OCI-LY7 (cell line): Measurements from ENCODE around the gene SSX4B. TPM values are rescaled to one million over a fixed set of nuclear protein-coding genes. Genes with fewer than 3 reads are reported as not detected.
"Not testable (repeated sequence)": the region's sequence is repeated elsewhere in the genome, so short reads cannot be mapped to it uniquely, and the experiment has no call there.

Experiments used
- BruUV-seq: library from RNA; stranded (reverse); fragments of 400-500 nt; replicated peaks from 2 replicates; lab custom pipeline; 2021; lab: Mats Ljungman, UMichigan
- CTCF ChIA-PET: fragments of 300-600 bp; sonication (Branson Sonifier 250); formaldehyde crosslinking; loops from one replicate; lab custom pipeline; 2022; ENCODE audit warnings: antibody characterized with exemption; ENCODE audit not compliant: unreplicated experiment; lab: Charles Lee
- POLR2A ChIA-PET: fragments of 300-600 bp; sonication (Branson Sonifier 250); formaldehyde crosslinking; loops from one replicate; lab custom pipeline; 2022; ENCODE audit warnings: antibody characterized with exemption; lab: Charles Lee
- DNase-seq: peaks from one replicate; pipeline ENCODE4 v3.0.0-alpha.2; 2015; ENCODE audit warnings: low spot score
- H2AFZ ChIP-seq: fragments of 200-600 bp; sonication (generic), shearing (Covaris generic); 2 replicates; pipeline ENCODE4 v1.6.1; 2014; ENCODE audit warnings: mild to moderate bottlenecking, antibody characterized with exemption, low read length, moderate library complexity
- H3K27ac ChIP-seq: fragments of 200-600 bp; sonication (generic); 2 replicates; pipeline ENCODE4 v1.5.1; 2014; ENCODE audit warnings: mixed run types, low read depth, mild to moderate bottlenecking, moderate library complexity, low read length, inconsistent platforms; ENCODE audit not compliant: poor library complexity, severe bottlenecking
- H3K36me3 ChIP-seq: fragments of 200-600 bp; sonication (generic); 2 replicates; pipeline ENCODE4 v1.6.1; 2014; ENCODE audit warnings: mild to moderate bottlenecking, antibody characterized with exemption, low read length, moderate library complexity, mixed read lengths; ENCODE audit not compliant: insufficient read depth
- H3K4me1 ChIP-seq: fragments of 200-600 bp; sonication (generic); 2 replicates; pipeline ENCODE4 v1.5.1; 2014; ENCODE audit warnings: mild to moderate bottlenecking, low read length; ENCODE audit not compliant: insufficient read depth, poor library complexity, severe bottlenecking
- H3K4me2 ChIP-seq: fragments of 200-600 bp; sonication (generic); 2 replicates; pipeline ENCODE4 v1.6.1; 2014; ENCODE audit warnings: mild to moderate bottlenecking, low read length
- H3K4me3 ChIP-seq: fragments of 200-600 bp; sonication (generic); 2 replicates; pipeline ENCODE4 v1.5.1; 2014; ENCODE audit warnings: mild to moderate bottlenecking, low read depth, low read length; ENCODE audit not compliant: poor library complexity, severe bottlenecking
- H3K79me2 ChIP-seq: fragments of 200-600 bp; sonication (generic); 2 replicates; pipeline ENCODE4 v1.6.1; 2016; ENCODE audit warnings: low read depth, mild to moderate bottlenecking, low read length, moderate library complexity, mixed read lengths; ENCODE audit not compliant: insufficient read depth
- H3K9me2 ChIP-seq: fragments of 200-600 bp; sonication (generic); 2 replicates; pipeline ENCODE4 v1.6.1; 2016; ENCODE audit warnings: mild to moderate bottlenecking, low read length, mixed read lengths; ENCODE audit not compliant: insufficient read depth
- H3K9me3 ChIP-seq: fragments of 200-600 bp; sonication (generic); 2 replicates; pipeline ENCODE4 v1.6.1; 2014; ENCODE audit warnings: mild to moderate bottlenecking, mixed run types, low read length, mixed read lengths
- H4K20me1 ChIP-seq: fragments of 200-600 bp; sonication (generic); 2 replicates; pipeline ENCODE4 v1.6.1; 2014; ENCODE audit warnings: mild to moderate bottlenecking, antibody characterized with exemption, low read length, moderate library complexity, mixed read lengths; ENCODE audit not compliant: insufficient read depth
- CTCF ChIP-seq: fragments of 200-600 bp; sonication (generic); conservative IDR thresholded peaks from 2 replicates; pipeline ENCODE4 v1.5.1; 2014; ENCODE audit warnings: mild to moderate bottlenecking, antibody characterized with exemption, low read length, moderate library complexity, mixed read lengths
- EZH2phosphoT487 ChIP-seq: fragments of 200-600 bp; sonication (generic); IDR thresholded peaks from 2 replicates; pipeline ENCODE4 v1.6.1; 2018; ENCODE audit warnings: low read depth, borderline replicate concordance, mild to moderate bottlenecking, mixed run types, antibody characterized with exemption, low read length, moderate library complexity, mixed read lengths
- intact Hi-C: fragments of 100-400 bp; cut with micrococcal nuclease; formaldehyde crosslinking; loops from one replicate; pipeline ENCODE4 v1.10.0; 2022; ENCODE audit not compliant: unreplicated experiment
- total RNA-seq, 2 experiments: library from RNA; depleted of rRNA in 1 of 2; stranded (reverse); fragments of >200 nt in 1 of 2; shearing (Covaris generic) in 1 of 2; gene quantifications; 2 replicates each; pipeline ENCODE4 v1.2.3, GENCODE V29; 2014 to 2022

Gene SSX4B
- total RNA-seq, 2 experiments from 2014 or later = not detected

GRCh38 chrX:48367717-48368408, 43.9 kb downstream of the SSX4B start:
- POLR2A ChIA-PET, H3K4me2 ChIP-seq, H2AFZ ChIP-seq, H4K20me1 ChIP-seq, H3K4me3 ChIP-seq, H3K4me1 ChIP-seq, H3K79me2 ChIP-seq, intact Hi-C loops, DNase-seq, H3K9me2 ChIP-seq, H3K27ac ChIP-seq, BruUV-seq, CTCF ChIA-PET, H3K9me3 ChIP-seq, H3K36me3 ChIP-seq: not testable (repeated sequence)

- POLR2A ChIA-PET, H4K20me1 ChIP-seq, CTCF ChIA-PET, H3K79me2 ChIP-seq, DNase-seq, H3K4me2 ChIP-seq, H3K4me3 ChIP-seq, BruUV-seq, H3K36me3 ChIP-seq, intact Hi-C loops, H3K4me1 ChIP-seq, H3K9me3 ChIP-seq, H3K27ac ChIP-seq, H3K9me2 ChIP-seq, H2AFZ ChIP-seq: not testable (repeated sequence)
Observed at GRCh38 chrX:48359281-48359680, 52.5 kb downstream of the SSX4B start.

- CTCF ChIA-PET = no interaction called here
- no peaks in the 10 kb centered on the region for H3K9me2 ChIP-seq
- no peaks in the 10 kb centered on the region for H3K79me2 ChIP-seq
- DNase-seq = no peak
- TF ChIP-seq CTCF = no peak
- no peak for TF ChIP-seq EZH2phosphoT487
- H3K4me1 ChIP-seq = no peaks in the 10 kb centered on the region
- no peak overlapping the region for H3K4me3 ChIP-seq
- H3K36me3 ChIP-seq = no peaks in the 10 kb centered on the region
- H3K27ac ChIP-seq = no peak overlapping the region
- POLR2A ChIA-PET = interaction anchor here (0.7 kb wide), 1 partner anchor 580 kb away, joined by 5 read pairs; no protein-coding TSS in a partner anchor
- no peak overlapping the region for H3K4me2 ChIP-seq
- H3K9me3 ChIP-seq = no peaks in the 10 kb centered on the region
- H2AFZ ChIP-seq = no peak overlapping the region
- intact Hi-C loops = no loop called here
- no TSS peak for BruUV-seq
- no peaks in the 10 kb centered on the region for H4K20me1 ChIP-seq
Observed at GRCh38 chrX:48357681-48358080, 54.1 kb downstream of the SSX4B start.

- CTCF ChIA-PET, H3K36me3 ChIP-seq, POLR2A ChIA-PET, BruUV-seq, H3K4me3 ChIP-seq, H3K4me1 ChIP-seq, H3K9me2 ChIP-seq, DNase-seq, H2AFZ ChIP-seq, intact Hi-C loops, H3K27ac ChIP-seq, H3K9me3 ChIP-seq, H3K79me2 ChIP-seq, H4K20me1 ChIP-seq, H3K4me2 ChIP-seq: not testable (repeated sequence)
Observed at GRCh38 chrX:48356315-48357094, 55.3 kb downstream of the SSX4B start, which contains the start of gene SSX3. SSX3 (minus strand) TSS chrX:48356703; CDS start chrX:48355249, 1,454 bp downstream.
